Ascending aorta (tissue), 2 donors: ENCODE measurements around the gene ABCC8. TPM values are rescaled to one million over a fixed set of nuclear protein-coding genes. Genes with fewer than 3 reads are reported as not detected.
"Not testable (repeated sequence)": the region's sequence is repeated elsewhere in the genome, so short reads cannot be mapped to it uniquely, and the experiment has no call there.

ENCODE experiments used
- DNase-seq, 2 donors: peaks; one replicate each; pipeline ENCODE4 v3.0.0-alpha.2; 2019; ENCODE audit warnings: low spot score in 2 of 2
- H3K27ac ChIP-seq, 2 donors: fragments of 200-600 bp; sonication (generic); one replicate each; pipeline ENCODE4 v1.5.1; 2016 to 2017; ENCODE audit warnings: mild to moderate bottlenecking in 1 of 2
- H3K27me3 ChIP-seq: fragments of 200-600 bp; sonication (generic); one replicate; pipeline ENCODE4 v1.5.1; 2017
- H3K36me3 ChIP-seq, 2 donors: fragments of 200-600 bp; sonication (generic); one replicate each; pipeline ENCODE4 v1.5.1; 2016
- H3K4me1 ChIP-seq, 2 donors: fragments of 200-600 bp; sonication (generic); one replicate each; pipeline ENCODE4 v1.5.1; 2016 to 2017; ENCODE audit warnings: mild to moderate bottlenecking in 1 of 2
- H3K4me3 ChIP-seq, 2 donors: fragments of 200-600 bp; sonication (generic); one replicate each; pipeline ENCODE4 v1.5.1; 2016 to 2017; ENCODE audit warnings: mild to moderate bottlenecking in 1 of 2
- H3K9me3 ChIP-seq, 2 donors: fragments of 200-600 bp; sonication (generic); one replicate each; pipeline ENCODE4 v1.5.1; 2016
- intact Hi-C: fragments of 100-400 bp; cut with DNase I; formaldehyde crosslinking; loops from one replicate; pipeline ENCODE4 v1.15.1; 2023
- total RNA-seq: library from RNA; depleted of rRNA; stranded (reverse); fragments of >200 nt; gene quantifications from one replicate; pipeline ENCODE4 v1.1.0, GENCODE V29; 2016
- TF ChIP-seq, protein P1 (sequence below), 3 experiments: fragments of 200-600 bp in 2 of 3; fragments of 450-650 bp in 1 of 3; sonication (generic) in 2 of 3; IDR thresholded peaks; one replicate each; pipeline ENCODE4 v1.5.1; 2016 to 2019; ENCODE audit warnings: antibody characterized with exemption in 3 of 3, mild to moderate bottlenecking in 1 of 3, moderate library complexity in 1 of 3

ABCC8 gene
- total RNA-seq, 1 donor from 2014 or later = not detected

DNA sequence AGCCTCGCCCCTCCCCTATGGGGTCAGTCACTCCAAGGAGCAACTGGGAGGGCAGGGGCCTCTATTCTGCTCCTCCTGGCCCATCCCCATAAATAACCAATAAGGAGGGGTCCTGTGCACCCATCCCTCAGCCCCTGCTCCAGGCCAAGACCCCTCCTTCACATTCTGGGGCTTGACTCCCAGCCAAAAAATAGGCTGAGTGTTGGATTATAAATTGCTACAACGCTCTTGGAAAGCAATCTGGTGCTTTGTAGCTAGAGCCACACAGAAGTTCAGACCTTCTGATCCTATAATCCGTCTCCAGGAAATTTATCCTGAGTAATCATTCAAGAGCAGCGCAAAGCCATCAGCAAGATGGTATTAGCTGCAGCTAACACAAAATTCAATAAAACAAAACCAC is 42.5 kb downstream of the ABCC8 start:
- peaks cover 3 to 7% of the 10 kb centered on the region in 2 donors for H3K4me1 ChIP-seq
- intact Hi-C loops = no loop called here
- H3K36me3 ChIP-seq = no peaks in the 10 kb centered on the region
- H3K4me3 ChIP-seq = no peak overlapping the region
- no peaks in the 10 kb centered on the region for H3K9me3 ChIP-seq
- TF ChIP-seq, protein P1, sequence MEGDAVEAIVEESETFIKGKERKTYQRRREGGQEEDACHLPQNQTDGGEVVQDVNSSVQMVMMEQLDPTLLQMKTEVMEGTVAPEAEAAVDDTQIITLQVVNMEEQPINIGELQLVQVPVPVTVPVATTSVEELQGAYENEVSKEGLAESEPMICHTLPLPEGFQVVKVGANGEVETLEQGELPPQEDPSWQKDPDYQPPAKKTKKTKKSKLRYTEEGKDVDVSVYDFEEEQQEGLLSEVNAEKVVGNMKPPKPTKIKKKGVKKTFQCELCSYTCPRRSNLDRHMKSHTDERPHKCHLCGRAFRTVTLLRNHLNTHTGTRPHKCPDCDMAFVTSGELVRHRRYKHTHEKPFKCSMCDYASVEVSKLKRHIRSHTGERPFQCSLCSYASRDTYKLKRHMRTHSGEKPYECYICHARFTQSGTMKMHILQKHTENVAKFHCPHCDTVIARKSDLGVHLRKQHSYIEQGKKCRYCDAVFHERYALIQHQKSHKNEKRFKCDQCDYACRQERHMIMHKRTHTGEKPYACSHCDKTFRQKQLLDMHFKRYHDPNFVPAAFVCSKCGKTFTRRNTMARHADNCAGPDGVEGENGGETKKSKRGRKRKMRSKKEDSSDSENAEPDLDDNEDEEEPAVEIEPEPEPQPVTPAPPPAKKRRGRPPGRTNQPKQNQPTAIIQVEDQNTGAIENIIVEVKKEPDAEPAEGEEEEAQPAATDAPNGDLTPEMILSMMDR (IDR thresholded peaks at IDR 0.05) = no peak
- no peaks in the 10 kb centered on the region for H3K27me3 ChIP-seq
- DNase-seq = no peak
- H3K27ac ChIP-seq = no peak overlapping the region

DNA sequence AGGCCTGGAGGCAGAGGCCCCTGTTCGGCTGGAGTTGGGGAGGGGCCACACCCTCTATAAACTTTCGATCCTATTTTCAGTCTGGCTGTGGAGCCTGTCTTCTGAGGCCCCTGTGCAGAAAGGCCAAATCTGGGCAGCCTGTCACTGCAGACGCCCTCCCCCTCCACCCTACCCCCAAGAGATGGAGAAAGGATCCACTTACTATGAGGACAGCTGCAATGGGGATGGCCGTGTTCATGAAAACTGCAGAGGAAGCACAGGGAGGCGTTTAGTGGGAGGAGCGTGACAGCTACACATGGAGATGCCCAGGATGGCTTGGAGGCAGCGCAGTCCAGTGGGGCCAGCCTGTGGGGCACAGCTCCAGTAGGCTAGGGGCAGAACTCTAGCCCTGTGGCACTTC is 44.6 kb downstream of the ABCC8 start:
- no peak overlapping the region for H3K4me3 ChIP-seq
- H3K4me1 ChIP-seq = peaks cover 3 to 7% of the 10 kb centered on the region in 2 donors
- intact Hi-C loops = no loop called here
- no peaks in the 10 kb centered on the region for H3K9me3 ChIP-seq
- no peak for DNase-seq
- TF ChIP-seq, protein P1 (IDR thresholded peaks at IDR 0.05) = no peak
- H3K27ac ChIP-seq = peak overlapping the region; percentile 4 to 9
- no peaks in the 10 kb centered on the region for H3K36me3 ChIP-seq
- H3K27me3 ChIP-seq = no peaks in the 10 kb centered on the region

DNA sequence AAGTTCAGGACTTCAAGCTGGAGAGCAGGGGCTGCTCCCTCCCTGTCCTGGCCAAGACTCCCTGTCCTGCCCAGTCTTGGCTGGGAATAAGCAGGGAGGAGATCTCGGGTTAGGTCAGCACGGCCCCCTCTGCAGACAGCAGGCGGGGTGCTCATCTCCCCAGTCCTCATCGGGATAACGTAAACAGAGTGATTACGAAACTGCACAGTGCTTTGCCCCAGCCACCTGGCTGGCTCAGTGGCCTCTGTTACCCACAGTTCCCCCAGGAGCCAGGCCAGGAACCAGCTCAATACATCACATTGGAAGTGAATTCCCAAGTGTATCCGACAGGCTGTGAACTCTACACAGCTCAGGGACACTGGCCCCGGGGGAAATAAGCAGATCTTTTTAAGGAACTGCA is 45.5 kb downstream of the ABCC8 start:
- Histone ChIP-seq H3K9me3 (no peaks in the 10 kb centered on the region), H3K36me3 (no peaks in the 10 kb centered on the region), H3K4me1 (peaks cover 3 to 7% of the 10 kb centered on the region in 2 donors), H3K27me3 (no peaks in the 10 kb centered on the region), H3K4me3 (no peak overlapping the region), H3K27ac (peak overlapping the region; percentile 4 to 20)
- intact Hi-C loops = no loop called here
- no peak for DNase-seq
- TF ChIP-seq, protein P1 (IDR thresholded peaks at IDR 0.05) = no peak

DNA sequence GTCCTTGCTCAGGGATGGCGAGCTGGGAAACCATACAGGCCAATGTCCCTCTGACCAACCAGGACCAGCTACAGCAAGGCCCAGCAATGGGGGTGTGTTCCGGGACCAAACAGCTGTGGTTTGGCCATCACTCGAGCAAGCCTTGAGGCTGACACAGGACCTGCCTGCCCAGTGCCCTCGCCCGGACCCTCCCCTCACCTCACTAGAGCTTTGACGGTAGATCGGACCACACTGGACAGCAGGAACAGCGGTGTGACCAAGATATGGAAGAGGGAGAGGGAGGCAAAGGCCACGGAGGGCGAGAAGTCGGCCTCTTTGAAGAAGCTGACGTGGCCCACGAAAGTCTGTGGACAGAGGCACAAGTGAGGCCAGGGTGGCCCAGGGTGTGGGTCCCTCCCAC is 46.0 kb downstream of the ABCC8 start:
- H3K4me3 ChIP-seq = no peak overlapping the region
- no peak for DNase-seq
- H3K27ac ChIP-seq = peak overlapping the region; percentile 4 to 20
- TF ChIP-seq, protein P1 (IDR thresholded peaks at IDR 0.05) = no peak
- H3K9me3 ChIP-seq = no peaks in the 10 kb centered on the region
- H3K27me3 ChIP-seq = no peaks in the 10 kb centered on the region
- intact Hi-C loops = no loop called here
- no peaks in the 10 kb centered on the region for H3K36me3 ChIP-seq
- H3K4me1 ChIP-seq = peaks cover 3 to 7% of the 10 kb centered on the region in 2 donors

DNA sequence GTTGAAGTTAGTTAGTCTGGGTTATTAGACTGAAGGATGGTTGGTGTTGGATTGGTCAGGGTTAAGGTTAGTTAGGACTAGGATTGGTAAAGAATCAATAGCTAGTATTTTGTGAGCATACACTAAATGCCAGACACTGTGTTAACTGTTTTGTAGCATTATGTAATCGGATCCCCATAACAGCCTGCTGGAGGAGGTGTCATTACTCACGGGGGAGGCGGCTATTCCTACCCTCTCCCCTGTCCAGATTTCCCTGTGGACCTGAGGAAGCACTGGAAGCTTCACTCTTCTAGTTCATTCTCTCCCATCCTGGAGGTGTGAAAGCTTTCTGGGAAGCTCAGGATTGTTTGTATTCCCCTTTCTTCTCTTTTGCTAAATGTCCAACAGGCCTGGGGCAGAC is 47.7 kb downstream of the ABCC8 start:
- DNase-seq = no peak
- Histone ChIP-seq H3K4me3 (no peak overlapping the region), H3K27me3 (no peaks in the 10 kb centered on the region), H3K36me3 (no peaks in the 10 kb centered on the region), H3K4me1 (peaks cover 3 to 7% of the 10 kb centered on the region in 2 donors), H3K27ac (no peak overlapping the region), H3K9me3 (no peaks in the 10 kb centered on the region)
- intact Hi-C loops = no loop called here
- TF ChIP-seq, protein P1 (IDR thresholded peaks at IDR 0.05) = no peak

DNA sequence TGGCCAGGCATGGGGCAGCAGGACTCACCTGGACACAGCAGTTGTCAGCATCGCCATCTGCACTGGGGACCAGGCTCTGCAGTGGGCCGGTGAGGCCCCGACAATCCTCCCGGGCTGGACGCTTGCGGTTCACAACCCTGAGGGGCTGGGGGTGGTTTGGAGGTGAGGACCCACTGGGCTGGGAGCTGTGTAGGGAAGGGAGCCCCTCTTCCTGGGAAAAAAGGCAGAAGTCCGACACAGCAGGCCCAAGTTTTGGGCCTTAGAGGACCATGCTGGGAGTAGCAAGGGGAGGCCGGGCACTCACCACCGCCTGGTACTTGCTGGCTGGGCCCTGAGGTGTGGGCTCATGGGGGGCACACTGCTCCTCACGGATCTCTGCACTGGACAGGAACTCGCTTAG is 48.4 kb downstream of the ABCC8 start:
- TF ChIP-seq, protein P1 (IDR thresholded peaks at IDR 0.05) = no peak
- Histone ChIP-seq H3K9me3 (no peaks in the 10 kb centered on the region), H3K4me3 (no peak overlapping the region), H3K4me1 (peaks cover 3 to 7% of the 10 kb centered on the region in 2 donors), H3K36me3 (no peaks in the 10 kb centered on the region), H3K27me3 (no peaks in the 10 kb centered on the region), H3K27ac (no peak overlapping the region)
- DNase-seq = no peak
- intact Hi-C loops = no loop called here

DNA sequence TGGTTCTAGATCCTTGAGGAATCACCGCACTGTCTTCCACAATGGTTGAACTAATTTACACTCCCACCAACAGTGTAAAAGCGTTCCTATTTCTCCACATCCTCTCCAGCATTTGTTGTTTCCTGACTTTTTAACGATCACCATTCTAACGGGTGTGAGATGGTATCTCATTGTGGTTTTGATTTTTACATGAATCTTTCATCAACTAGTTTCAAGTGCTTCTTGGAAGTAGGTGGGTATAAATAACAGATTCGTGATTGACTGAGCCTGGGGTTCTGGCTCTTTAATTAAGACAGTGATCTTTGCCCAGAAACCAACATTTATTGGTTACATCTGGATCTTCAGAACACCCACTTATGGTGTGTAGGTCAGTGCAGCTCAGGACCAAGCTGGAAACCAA is 50.4 kb downstream of the ABCC8 start:
- H3K4me3 ChIP-seq, H3K27me3 ChIP-seq, DNase-seq, H3K27ac ChIP-seq, intact Hi-C loops, H3K9me3 ChIP-seq, H3K36me3 ChIP-seq, H3K4me1 ChIP-seq: not testable (repeated sequence)
